Renal cortex interstitium (tissue), 11 donors: ENCODE data around the gene ABCG4. TPM values are rescaled to one million over a fixed set of nuclear protein-coding genes. Genes with fewer than 3 reads are reported as not detected.
"Not testable (repeated sequence)": the region's sequence is repeated elsewhere in the genome, so short reads cannot be mapped to it uniquely, and the experiment has no call there.

ENCODE experiments used
- DNase-seq, 11 donors: peaks; one replicate each; pipeline ENCODE4 v3.0.0-alpha.2; 2013; ENCODE audit warnings: low read depth in 9 of 11, low spot score in 4 of 11; ENCODE audit errors: extremely low read depth in 1 of 11
- polyA plus RNA-seq, 3 donors: library from polyadenylated mRNA; unstranded; fragments of 120-200 nt; gene quantifications; one replicate each; pipeline ENCODE4 v1.2.1, GENCODE V29; 2013; ENCODE audit not compliant: insufficient read length in 3 of 3

ABCG4 gene
- polyA plus RNA-seq, 3 donors, result 0.72 to 1.2 (median 1.1) TPM

GRCh38 chr11:119113716-119114115, 35.1 kb upstream of the ABCG4 start:
- DNase-seq, result no peak

DNA sequence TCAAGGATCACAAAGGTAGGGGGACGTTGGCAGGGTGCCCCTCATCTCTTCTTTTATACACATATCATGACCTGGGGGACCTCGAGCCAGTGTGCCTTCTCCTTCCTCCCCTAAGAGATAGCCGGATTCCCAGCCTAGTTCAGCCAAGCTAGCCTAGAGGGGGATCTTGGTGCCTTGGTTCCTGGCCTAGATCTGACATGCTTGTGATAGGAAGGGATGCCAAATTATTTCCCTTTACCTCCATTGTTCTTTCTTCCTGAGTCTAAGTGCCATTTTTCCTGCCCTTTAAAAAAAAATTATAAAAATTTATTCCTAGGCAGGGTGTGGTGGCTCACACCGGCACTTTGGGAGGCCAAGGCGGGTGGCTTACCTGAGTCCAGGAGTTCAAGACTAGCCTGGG, 34.5 kb upstream of the ABCG4 start:
- no peak for DNase-seq

DNA sequence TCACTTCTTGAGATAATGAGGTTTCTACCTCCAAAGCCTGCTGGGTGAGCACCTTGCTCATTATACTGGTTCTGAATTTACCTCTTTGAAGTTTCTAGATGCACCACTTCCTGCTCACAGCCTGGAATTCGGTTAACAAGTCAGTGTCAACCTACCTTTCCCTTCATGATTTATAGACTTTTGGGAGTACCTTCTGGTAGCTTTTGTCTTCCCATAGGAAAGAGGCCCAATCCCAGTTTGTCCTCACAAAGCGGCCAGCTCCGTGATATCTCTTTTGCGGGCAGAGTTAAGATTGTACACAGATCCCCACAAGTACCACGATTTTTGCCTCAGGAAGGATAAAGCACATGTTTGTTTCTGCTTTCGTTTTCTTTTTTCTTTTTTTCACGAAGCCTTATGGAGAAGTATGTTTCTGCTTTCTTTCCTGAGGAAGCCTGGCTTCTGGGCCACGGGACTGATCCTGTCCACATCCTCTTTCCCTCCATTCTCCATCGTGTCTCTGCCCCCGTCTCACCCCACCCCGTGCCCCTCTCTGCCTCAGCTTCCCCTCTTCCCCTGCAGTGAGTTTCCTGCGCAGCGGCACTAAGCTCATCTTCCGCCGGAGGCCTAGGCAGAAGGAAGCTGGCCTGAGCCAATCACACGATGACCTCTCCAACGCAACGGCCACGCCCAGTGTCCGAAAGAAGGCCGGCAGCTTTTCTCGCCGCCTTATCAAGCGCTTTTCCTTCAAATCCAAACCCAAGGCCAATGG, 33.2 kb upstream of the ABCG4 start:
- no peak for DNase-seq

DNA sequence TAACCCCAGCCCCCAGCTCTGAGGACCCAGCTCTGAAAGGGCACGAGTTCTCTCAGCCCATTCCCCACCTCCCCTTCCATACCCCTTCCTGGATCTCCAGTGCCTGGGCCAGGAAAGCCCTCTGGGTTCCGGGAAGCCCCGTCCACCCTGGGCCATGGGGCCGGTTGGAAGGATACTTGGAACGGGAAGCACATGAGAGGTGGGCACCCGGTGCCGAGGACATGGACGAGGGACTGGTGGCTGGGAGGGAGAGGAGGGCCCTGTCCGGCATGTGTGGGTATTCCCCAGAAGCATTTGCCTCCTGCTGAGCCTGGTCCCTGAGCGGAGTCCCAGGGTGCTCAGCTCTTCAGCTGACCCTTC, 32.6 kb upstream of the ABCG4 start:
- DNase-seq, result no peak

GRCh38 chr11:119116601-119117000, 32.3 kb upstream of the ABCG4 start:
- DNase-seq, result no peak

- no peak for DNase-seq
Measured at GRCh38 chr11:119117004-119117706, 31.7 kb upstream of the ABCG4 start.

DNA sequence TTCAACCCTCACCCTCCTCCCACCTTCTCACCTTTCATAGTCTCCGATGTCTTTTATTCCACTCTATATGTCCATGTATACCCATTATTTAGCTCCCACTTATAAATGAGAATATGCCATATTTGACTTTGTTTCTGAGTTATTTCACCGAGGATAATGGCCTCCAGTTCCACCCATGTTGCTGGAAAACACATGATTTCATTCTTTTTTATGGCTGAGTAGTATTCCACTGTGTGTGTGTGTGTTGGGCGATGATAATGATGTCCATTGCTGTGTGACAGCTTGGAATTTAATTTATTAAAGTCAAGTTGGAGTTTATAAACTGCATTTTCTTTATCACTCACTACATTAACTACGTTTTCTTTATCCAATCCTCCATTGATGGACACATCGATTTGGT, 30.6 kb upstream of the ABCG4 start:
- no peak for DNase-seq

- no peak for DNase-seq
Measured at GRCh38 chr11:119118946-119119345, 29.9 kb upstream of the ABCG4 start.

DNA sequence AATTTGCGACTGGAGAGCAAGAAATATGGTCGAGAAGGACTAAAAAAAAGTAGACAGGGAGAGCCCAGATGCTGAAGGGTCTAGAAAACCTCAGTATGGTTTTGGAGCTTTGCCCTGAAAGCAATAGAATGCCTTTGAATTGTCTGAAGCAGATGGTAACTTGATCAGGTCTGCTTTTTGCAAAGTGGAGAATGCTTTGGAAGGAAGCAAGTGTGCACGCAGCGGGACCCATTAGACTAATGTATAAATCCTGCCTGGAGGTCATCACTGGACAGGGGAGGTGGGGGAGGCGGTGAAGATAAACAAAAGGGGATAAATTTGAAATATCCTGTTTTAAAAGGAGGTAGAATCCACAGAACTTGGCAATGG, 28.2 kb upstream of the ABCG4 start:
- DNase-seq, result peak in 4 of 11 donors; percentile 48 to 68 (median 62)

GRCh38 chr11:119121008-119121810, 27.6 kb upstream of the ABCG4 start, which contains the start of gene HINFP:
Gene HINFP, plus strand, starts transcription at chr11:119121580. Its CDS starts 5,365 bp downstream, at chr11:119126945.
- DNase-seq, result peak; percentile 92 to 99 (median 99)

GRCh38 chr11:119121811-119122124, 27.1 kb upstream of the ABCG4 start:
- no peak for DNase-seq

DNA sequence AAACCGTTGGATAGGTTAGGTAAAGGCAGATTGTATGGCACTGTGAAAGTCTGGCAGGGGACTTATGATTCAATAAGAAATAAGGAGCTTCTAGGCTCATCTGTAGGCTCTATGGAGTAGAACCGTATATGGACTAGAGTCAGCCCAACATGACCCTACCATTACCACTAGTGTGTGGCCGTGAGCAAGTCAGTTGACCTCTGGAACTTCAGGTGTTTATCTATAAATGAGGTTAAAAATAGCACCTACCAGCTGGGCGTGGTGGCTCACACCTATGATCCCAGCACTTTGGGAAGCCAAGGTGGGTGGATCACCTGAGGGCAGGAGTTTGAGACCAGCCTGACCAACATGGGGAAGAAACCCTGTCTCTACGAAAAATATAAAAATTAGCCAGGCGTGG, 23.0 kb upstream of the ABCG4 start:
- DNase-seq, result no peak

DNA sequence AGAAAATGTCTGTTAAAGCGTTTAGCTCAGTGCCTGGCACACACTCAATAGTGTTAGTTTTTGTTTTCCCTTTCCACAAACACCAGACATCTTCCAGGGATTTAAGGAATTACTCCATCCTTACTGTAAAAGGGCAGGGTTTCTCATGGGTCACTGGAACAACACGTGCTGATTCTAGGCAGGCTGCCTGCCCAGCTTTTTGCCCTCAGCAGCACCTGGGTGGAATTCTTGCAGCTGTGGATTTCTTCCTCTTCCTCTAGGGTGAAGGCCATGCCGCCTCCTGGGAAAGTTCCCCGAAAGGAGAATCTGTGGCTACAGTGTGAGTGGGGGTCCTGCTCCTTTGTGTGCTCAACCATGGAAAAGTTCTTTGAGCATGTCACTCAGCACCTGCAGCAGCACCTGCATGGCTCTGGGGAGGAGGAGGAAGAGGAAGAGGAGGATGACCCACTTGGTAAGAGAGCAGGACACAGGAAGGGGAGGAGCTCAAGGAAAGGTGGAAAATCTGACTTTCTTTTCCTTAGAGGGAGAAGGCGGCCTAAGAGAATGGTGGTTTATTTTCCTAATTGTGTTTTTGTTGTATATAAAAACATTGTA, 22.1 kb upstream of the ABCG4 start:
- no peak for DNase-seq

DNA sequence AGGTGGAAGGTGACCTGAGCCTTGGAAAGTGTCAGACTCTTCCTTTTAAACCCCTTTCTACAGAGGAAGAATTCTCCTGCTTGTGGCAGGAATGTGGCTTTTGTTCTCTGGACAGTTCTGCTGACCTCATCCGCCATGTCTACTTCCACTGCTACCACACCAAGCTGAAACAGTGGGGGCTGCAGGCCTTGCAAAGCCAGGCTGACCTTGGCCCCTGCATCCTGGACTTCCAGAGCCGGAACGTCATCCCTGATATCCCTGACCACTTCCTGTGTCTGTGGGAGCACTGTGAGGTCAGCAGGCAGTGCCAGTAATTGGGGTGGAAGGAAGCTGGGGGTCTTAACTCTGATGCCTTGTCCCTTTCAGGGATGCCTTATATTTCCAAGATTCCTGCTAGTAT, 18.2 kb upstream of the ABCG4 start:
- no peak for DNase-seq

DNA sequence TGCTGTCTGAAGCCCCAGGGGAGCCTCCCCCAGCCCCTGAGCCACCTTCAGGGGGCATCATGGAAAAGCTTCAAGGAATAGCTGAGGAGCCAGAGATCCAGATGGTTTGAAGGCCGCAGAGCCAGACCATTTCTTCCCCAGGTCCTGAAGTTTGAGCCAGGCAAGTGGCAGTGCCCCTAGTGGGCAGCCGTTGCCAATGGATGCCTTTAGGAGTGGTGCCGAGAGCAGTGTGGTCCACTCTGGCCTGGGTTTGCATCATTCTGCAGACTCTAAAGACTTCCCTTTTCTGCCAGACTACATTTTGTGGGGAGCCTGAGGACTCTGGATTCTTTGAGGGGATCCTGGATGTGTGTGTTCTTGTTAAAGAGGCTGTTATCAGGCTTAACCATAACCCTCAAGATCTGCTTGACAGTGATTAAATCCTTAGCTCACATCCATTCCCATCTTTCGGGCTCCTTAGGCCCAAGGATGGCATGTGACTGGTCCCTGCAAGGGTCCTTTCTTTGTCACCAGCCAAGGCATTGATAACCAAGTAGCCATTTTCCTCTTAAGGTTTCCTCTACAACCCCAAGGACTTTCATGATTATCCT, 14.4 kb upstream of the ABCG4 start:
- no peak for DNase-seq

DNA sequence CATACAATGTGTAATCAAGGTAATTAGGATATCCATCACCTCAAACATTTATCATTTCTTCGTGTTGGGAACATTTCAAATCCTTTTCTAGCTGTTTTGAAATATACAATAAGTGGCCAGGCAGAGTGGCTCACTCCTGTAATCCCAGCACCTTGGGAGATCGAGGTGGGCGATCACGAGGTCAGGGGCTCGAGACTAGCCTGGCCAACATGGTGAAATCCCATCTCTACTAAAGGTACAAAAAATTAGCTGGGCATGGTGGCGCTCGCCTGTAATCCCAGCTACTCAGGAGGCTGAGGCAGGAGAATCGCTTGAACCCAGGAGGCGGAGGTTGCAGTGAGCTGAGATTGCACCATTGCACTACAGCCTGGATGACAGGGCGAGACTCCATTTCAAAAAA, 9.6 kb upstream of the ABCG4 start:
- DNase-seq, result not testable (repeated sequence)

- DNase-seq, result peak in 6 of 11 donors; percentile 29 to 57 (median 44)
Measured at GRCh38 chr11:119144825-119145486, 3.9 kb upstream of the ABCG4 start.

DNA sequence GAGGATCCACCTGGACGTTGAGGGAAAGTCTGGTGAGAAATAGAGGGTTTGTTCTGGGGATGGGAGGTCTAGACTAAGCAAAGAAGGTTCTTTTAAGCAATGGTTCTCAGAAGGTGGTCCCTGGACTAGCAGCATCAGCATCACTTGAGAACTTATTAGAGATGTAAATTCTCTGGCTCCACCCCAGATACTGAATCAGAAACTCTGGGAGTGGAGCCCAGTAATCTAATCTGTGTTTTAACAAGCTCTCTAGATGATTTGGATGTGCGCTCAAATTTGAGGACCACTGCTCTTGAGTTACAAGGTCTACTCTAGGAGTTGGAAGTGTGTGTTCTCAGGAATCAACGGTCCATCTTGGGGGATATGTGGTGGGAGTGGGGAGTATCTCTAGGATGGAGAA, 3.3 kb upstream of the ABCG4 start:
- DNase-seq, result no peak
